Endothelial cell (in vitro differentiated cells): ENCODE measurements around the gene ADARB2. TPM values are rescaled to one million over a fixed set of nuclear protein-coding genes. Genes with fewer than 3 reads are reported as not detected.

Experiments
- DNase-seq: peaks from one replicate; pipeline ENCODE4 v3.0.0; 2021; ENCODE audit warnings: low spot score
- H3K27ac Mint-ChIP-seq: one replicate; pipeline ENCODE4 v1.8.0; 2021; ENCODE audit warnings: mixed read lengths, inconsistent platforms; ENCODE audit not compliant: unreplicated experiment
- H3K27me3 Mint-ChIP-seq: one replicate; pipeline ENCODE4 v1.8.0; 2021; ENCODE audit warnings: mild to moderate bottlenecking, moderate library complexity, mixed read lengths, inconsistent platforms; ENCODE audit not compliant: unreplicated experiment
- H3K36me3 Mint-ChIP-seq: one replicate; pipeline ENCODE4 v1.8.0; 2021; ENCODE audit warnings: mild to moderate bottlenecking, low read depth, mixed read lengths, inconsistent platforms; ENCODE audit not compliant: unreplicated experiment
- H3K4me1 Mint-ChIP-seq: one replicate; pipeline ENCODE4 v1.8.0; 2021; ENCODE audit warnings: mild to moderate bottlenecking, mixed read lengths, inconsistent platforms; ENCODE audit not compliant: unreplicated experiment
- H3K4me3 Mint-ChIP-seq: one replicate; pipeline ENCODE4 v1.8.0; 2021; ENCODE audit warnings: mild to moderate bottlenecking, mixed read lengths, inconsistent platforms; ENCODE audit not compliant: unreplicated experiment
- H3K9me3 Mint-ChIP-seq: one replicate; pipeline ENCODE4 v1.8.0; 2021; ENCODE audit warnings: mixed read lengths, inconsistent platforms; ENCODE audit not compliant: unreplicated experiment
- CTCF ChIP-seq: fragments of 200-600 bp; sonication (generic); IDR thresholded peaks from one replicate; pipeline ENCODE4 v1.5.0; 2021; ENCODE audit warnings: antibody characterized with exemption; ENCODE audit not compliant: unreplicated experiment
- total RNA-seq: library from RNA; stranded (reverse); fragmentation: NEBNext Ultra II Directional; extraction: Animal tissue kit (Norgen Biotek cat#: 25700); gene quantifications from one replicate; pipeline ENCODE4 v1.2.1, GENCODE V29; 2021; ENCODE audit not compliant: unreplicated experiment

ADARB2 gene
- total RNA-seq, 1 donor from 2014 or later: 54.9 TPM

- H3K9me3 Mint-ChIP-seq: no peaks in the 10 kb centered on the region
- no peak overlapping the region for H3K27ac Mint-ChIP-seq
- H3K4me3 Mint-ChIP-seq: no peak overlapping the region
- no peak for TF ChIP-seq CTCF
- H3K27me3 Mint-ChIP-seq: no peaks in the 10 kb centered on the region
- DNase-seq: no peak
- peaks cover 25% of the 10 kb centered on the region for H3K4me1 Mint-ChIP-seq
- H3K36me3 Mint-ChIP-seq: no peaks in the 10 kb centered on the region
Observed at GRCh38 chr10:1424648-1425047, 312.7 kb downstream of the ADARB2 start.

DNA sequence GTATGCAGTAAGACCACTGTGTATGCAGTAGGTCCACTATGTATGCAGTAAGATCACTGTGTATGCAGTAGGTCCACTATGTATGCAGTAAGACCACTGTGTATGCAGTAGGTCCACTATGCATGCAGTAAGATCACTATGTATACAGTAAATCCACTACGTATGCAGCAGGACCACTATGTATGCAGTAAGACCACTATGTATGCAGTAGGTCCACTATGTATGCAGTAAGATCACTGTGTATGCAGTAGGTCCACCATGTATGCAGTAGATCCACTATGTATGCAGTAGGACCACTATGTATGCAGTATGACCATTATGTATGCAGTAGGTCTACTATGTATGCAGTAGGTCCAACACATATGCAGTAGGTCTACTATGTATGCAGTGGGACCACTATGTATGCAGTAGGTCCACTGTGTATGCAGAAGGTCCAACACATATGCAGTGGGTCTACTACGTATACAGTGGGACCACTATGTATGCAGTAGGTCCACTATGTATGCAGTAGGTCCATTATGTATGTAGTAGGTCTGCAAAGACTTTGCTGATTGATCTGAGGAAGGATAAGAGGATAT, 313.6 kb downstream of the ADARB2 start:
- H3K27ac Mint-ChIP-seq: no peak overlapping the region
- H3K4me3 Mint-ChIP-seq: no peak overlapping the region
- H3K4me1 Mint-ChIP-seq: peaks cover 25% of the 10 kb centered on the region
- no peak for DNase-seq
- H3K27me3 Mint-ChIP-seq: no peaks in the 10 kb centered on the region
- no peak for TF ChIP-seq CTCF
- H3K9me3 Mint-ChIP-seq: no peaks in the 10 kb centered on the region
- no peaks in the 10 kb centered on the region for H3K36me3 Mint-ChIP-seq

DNA sequence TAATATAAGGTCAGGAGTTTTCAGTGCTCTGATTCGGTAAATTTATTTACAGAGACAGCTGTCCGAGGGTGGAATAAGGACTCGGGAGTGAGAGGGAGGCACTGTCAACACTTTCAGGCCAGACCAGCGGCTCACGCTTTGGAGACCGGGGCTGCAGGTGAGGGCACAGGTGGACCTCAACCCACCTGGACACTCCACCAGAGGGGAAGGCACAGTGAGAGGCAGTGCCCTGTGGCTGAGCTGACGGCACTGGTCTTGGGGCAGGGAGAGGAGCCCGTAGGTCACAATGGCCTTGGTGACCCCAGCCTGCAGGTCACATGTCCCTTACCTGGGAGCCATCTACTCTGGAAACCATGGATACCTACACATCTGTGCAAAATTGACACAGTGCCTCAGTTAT, 315.1 kb downstream of the ADARB2 start:
- H3K4me1 Mint-ChIP-seq: peaks cover 26% of the 10 kb centered on the region
- DNase-seq: no peak
- no peak overlapping the region for H3K4me3 Mint-ChIP-seq
- H3K9me3 Mint-ChIP-seq: peaks cover 4% of the 10 kb centered on the region
- no peak for TF ChIP-seq CTCF
- peaks cover under 1% of the 10 kb centered on the region for H3K36me3 Mint-ChIP-seq
- no peaks in the 10 kb centered on the region for H3K27me3 Mint-ChIP-seq
- no peak overlapping the region for H3K27ac Mint-ChIP-seq

DNA sequence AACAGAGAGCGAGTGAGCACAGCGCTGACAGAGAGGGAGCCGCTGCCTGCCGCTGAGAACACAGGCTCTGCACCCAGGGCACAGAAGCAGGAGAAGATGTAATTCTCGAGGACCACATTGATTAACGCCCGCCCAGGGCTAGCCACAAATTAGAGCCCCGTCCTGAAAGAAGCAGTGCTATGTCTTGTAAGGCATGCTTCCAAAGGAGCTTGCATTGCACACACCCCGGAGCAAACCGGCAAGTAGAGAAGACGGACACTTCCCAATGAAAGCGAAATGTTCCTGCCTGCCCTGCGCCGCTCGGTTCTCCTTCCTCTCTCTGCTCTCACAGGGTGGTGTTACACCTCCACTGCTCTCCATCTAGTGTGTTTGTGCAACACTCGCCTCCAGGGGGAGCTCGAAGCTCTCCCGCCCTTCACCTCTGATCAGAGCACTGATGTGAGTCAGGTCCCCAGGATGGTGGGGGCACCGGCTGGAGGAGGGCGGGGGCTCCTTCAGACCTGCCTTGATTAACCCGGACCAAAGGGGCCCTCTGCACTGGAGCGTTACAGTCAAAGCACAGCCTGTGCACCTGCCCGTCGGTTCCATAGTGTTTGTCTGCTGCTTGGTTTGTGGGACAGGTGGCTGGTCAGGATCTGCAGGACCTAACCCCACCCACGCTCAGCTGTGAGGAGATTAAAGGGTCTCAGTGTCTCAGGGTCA, 316.5 kb downstream of the ADARB2 start:
- Mint-ChIP-seq H3K4me1 (peaks cover 28% of the 10 kb centered on the region), H3K9me3 (peaks cover 10% of the 10 kb centered on the region), H3K4me3 (peak overlapping the region; percentile 84), H3K27me3 (no peaks in the 10 kb centered on the region), H3K36me3 (peaks cover 7% of the 10 kb centered on the region), H3K27ac (peak overlapping the region; percentile 40)
- peak; percentile 84 for DNase-seq
- TF ChIP-seq CTCF: peak; percentile 78
